ENCODE data around the gene RTKN. TPM values are rescaled to one million over a fixed set of nuclear protein-coding genes. Genes with fewer than 3 reads are reported as not detected.
A peak's percentile ranks its signal among the peaks of the same experiment; 100 is the strongest.

The RTKN gene
- total RNA-seq, 1 experiment from 2014 or later: 27.0 TPM

GRCh38 chr2:74393525-74393924 lies 48.2 kb downstream of the RTKN start:
- CTCF ChIA-PET: no interaction called here
- no TSS peak for BruUV-seq (replicated peaks)
- no peaks in the 10 kb centered on the region for H3K27me3 ChIP-seq (replicated peaks; ENCODE audit: insufficient read depth, low read depth, low read length, poor library complexity)
- intact Hi-C loops (cut with micrococcal nuclease; ENCODE audit: unreplicated experiment): no loop called here
- DNase-seq (ENCODE audit: low spot score): no peak
- H3K27ac ChIP-seq (ENCODE audit: low read depth, low read length, poor library complexity, severe bottlenecking): no peak overlapping the region
- H3K36me3 ChIP-seq (ENCODE audit: insufficient read depth, low read length, poor library complexity, severe bottlenecking): no peaks in the 10 kb centered on the region
- H3K9me3 ChIP-seq (ENCODE audit: low read depth, low read length, poor library complexity, severe bottlenecking): no peaks in the 10 kb centered on the region
- POLR2A ChIA-PET (ENCODE audit: low non-redundant PET): no interaction called here
- TF ChIP-seq CTCF (conservative IDR thresholded peaks at IDR 0.05; ENCODE audit: low read depth, low read length) (no peak), EZH2 (IDR thresholded peaks at IDR 0.05; ENCODE audit: borderline replicate concordance, low read depth, low read length, poor library complexity, severe bottlenecking) (no peak)
- peaks cover 16% of the 10 kb centered on the region for H3K4me1 ChIP-seq (ENCODE audit: insufficient read depth, low read length, poor library complexity, severe bottlenecking)
- no peak overlapping the region for H3K4me3 ChIP-seq (ENCODE audit: low read depth, low read length, poor library complexity, severe bottlenecking)

- no peak for DNase-seq (ENCODE audit: low spot score)
- Histone ChIP-seq H3K27me3 (replicated peaks; ENCODE audit: insufficient read depth, low read depth, low read length, poor library complexity) (no peaks in the 10 kb centered on the region), H3K4me1 (ENCODE audit: insufficient read depth, low read length, poor library complexity, severe bottlenecking) (peaks cover 16% of the 10 kb centered on the region), H3K9me3 (ENCODE audit: low read depth, low read length, poor library complexity, severe bottlenecking) (no peaks in the 10 kb centered on the region), H3K36me3 (ENCODE audit: insufficient read depth, low read length, poor library complexity, severe bottlenecking) (no peaks in the 10 kb centered on the region), H3K4me3 (ENCODE audit: low read depth, low read length, poor library complexity, severe bottlenecking) (no peak overlapping the region), H3K27ac (ENCODE audit: low read depth, low read length, poor library complexity, severe bottlenecking) (no peak overlapping the region)
- ChIA-PET CTCF (interaction anchor here (1.2 kb wide), 1 partner anchor 48 kb away, joined by 4 read pairs; no protein-coding TSS in a partner anchor), POLR2A (ENCODE audit: low non-redundant PET) (no interaction called here)
- no TSS peak for BruUV-seq (replicated peaks)
- TF ChIP-seq CTCF (conservative IDR thresholded peaks at IDR 0.05; ENCODE audit: low read depth, low read length) (no peak), EZH2 (IDR thresholded peaks at IDR 0.05; ENCODE audit: borderline replicate concordance, low read depth, low read length, poor library complexity, severe bottlenecking) (no peak)
- intact Hi-C loops (cut with micrococcal nuclease; ENCODE audit: unreplicated experiment): no loop called here
Observed at GRCh38 chr2:74392449-74392743, 49.3 kb downstream of the RTKN start.

- Histone ChIP-seq H3K27me3 (replicated peaks; ENCODE audit: insufficient read depth, low read depth, low read length, poor library complexity) (no peaks in the 10 kb centered on the region), H3K4me1 (ENCODE audit: insufficient read depth, low read length, poor library complexity, severe bottlenecking) (peaks cover 16% of the 10 kb centered on the region), H3K27ac (ENCODE audit: low read depth, low read length, poor library complexity, severe bottlenecking) (peak overlapping the region; percentile 98), H3K9me3 (ENCODE audit: low read depth, low read length, poor library complexity, severe bottlenecking) (no peaks in the 10 kb centered on the region), H3K4me3 (ENCODE audit: low read depth, low read length, poor library complexity, severe bottlenecking) (peak overlapping the region; percentile 84), H3K36me3 (ENCODE audit: insufficient read depth, low read length, poor library complexity, severe bottlenecking) (no peaks in the 10 kb centered on the region)
- BruUV-seq (replicated peaks): no TSS peak
- CTCF ChIA-PET: interaction anchor here (0.6 to 1.2 kb wide), 3 partner anchors 49 to 193 kb away, joined by 3 to 4 read pairs (median 3); no protein-coding TSS in a partner anchor
- POLR2A ChIA-PET (ENCODE audit: low non-redundant PET): interaction anchor here (0.7 kb wide), 1 partner anchor 109 kb away, joined by 3 read pairs; no protein-coding TSS in a partner anchor
- DNase-seq (ENCODE audit: low spot score): peak; percentile 93
- intact Hi-C loops (cut with micrococcal nuclease; ENCODE audit: unreplicated experiment): no loop called here
- TF ChIP-seq CTCF (conservative IDR thresholded peaks at IDR 0.05; ENCODE audit: low read depth, low read length) (peak; percentile 99), EZH2 (IDR thresholded peaks at IDR 0.05; ENCODE audit: borderline replicate concordance, low read depth, low read length, poor library complexity, severe bottlenecking) (no peak)
Observed at GRCh38 chr2:74391580-74392448, 49.9 kb downstream of the RTKN start.

All from A673 (cell line).